ENCODE data around the gene NUP93.

NUP93 gene

DNA sequence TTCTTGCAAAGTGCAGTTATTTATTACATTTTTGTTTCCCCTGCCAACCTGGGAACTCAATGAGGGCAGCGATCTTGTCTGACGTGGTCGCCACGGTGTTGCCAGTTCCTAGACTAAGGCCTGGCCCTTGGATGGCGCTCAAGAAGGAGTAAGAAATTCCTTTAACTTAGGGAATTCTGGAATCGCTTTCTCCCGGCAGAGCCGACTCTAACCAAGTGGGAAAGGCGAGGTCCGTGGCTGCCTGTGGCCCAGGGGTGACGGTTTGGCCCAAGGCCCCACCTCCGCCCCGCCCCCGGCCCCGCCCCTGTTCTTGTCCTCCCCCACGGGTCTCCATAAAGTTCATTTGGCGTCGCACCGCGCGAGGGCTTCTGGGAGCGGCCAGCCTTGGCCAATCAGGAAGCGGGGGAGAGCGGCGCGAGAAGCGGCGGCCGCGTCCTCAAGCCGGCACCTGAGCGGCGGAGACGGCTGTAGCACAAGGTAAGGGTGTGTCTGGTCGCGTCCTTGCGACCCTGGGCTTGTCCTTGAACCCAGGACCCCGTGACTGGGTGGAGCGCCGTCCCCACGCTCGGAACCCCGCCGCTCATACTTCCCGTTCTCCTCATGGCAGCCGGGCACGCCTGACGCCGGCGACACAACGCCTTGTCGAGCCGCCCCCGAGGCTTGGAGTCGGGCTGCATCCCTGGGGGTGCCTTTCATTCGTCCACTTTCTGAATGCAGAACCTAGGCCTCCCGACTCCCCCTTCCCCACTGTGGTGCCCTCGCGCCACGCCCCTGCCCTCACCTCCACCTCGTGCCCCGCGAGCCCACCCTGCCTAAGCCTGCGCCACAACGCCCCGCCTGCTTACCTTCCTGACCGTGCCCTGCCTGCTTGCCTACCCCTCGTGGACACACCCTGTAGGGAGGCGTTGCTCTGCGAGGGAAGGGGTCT is at the start of gene NUP93:
Gene NUP93, plus strand, starts transcription at position 395 of the 928 bp plus-strand sequence. CDS start 18,119 bp downstream, outside the sequence.
- DNase-seq (ENCODE audit: low spot score): peak; percentile 90

DNA sequence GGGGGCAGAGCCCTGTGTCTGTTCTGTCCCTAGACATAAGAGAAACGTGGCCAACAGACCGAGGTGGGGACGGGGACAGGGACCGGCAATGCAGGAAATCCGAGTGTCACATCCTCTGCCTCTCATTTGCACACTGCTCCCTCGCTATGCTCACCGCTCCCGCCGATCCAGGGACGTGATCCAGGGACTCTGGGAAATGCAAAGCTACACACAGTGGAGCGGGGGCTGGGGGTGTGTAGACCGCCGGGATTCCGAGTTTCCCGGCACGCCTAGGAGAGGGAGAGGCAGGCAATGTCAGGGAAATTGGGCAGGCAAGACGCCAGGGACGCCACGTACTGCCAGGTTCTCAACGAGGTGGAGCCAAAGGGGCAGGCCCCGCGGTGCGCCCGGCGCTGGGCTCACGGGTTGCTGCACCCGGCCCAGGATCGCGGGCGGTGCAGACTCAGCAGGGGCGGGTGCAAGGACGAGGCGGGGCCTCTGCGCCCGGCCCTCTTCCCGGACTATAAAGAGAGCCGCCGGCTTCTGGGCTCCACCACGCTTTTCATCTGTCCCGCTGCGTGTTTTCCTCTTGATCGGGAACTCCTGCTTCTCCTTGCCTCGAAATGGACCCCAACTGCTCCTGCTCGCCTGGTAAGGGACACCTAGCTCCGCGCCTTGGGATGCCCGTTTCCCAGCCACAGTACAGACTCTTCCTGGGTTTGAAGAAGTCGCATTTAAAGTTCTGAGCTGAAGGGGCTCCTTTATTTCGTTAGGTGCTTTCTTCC is 47.8 kb upstream of the NUP93 start, which contains the start of gene MT1X:
Gene MT1X, plus strand, starts transcription at position 532 of the 764 bp plus-strand sequence. Its CDS starts 71 bp downstream, at position 603.
- DNase-seq (ENCODE audit: low spot score): peak; percentile 89

DNA sequence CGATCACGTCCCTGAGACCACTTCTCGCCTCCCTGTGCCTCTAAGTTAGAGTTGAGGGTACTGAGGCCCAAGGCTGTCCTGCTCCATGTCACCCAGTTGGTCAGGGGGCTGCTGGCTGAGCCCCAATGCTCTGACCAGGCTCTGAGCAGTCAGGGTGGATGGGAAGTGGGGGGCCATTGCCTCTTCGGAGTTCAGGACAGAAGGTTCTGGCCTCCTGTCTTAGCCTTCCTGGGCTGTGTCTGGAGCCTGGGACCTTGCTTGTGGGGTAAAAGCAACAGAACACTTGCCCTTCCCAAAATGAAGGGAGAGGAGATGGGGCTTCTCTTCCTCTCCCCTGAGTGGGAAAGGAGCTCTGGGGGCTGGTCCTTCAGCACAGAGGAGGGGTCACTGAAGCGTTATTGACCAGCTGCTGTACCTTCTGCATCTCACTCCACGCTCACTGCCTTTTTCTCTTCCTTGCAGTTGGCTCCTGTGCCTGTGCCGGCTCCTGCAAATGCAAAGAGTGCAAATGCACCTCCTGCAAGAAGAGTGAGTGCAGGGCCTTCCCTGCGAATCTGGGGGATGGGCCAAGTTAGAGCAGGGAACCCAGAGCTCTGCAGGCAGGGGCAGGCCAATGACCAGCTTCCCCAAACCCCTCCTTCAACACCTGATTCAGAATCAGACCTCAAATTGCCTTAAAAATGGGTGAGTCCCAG is 47.1 kb upstream of the NUP93 start:
- no peak for DNase-seq (ENCODE audit: low spot score)

DNA sequence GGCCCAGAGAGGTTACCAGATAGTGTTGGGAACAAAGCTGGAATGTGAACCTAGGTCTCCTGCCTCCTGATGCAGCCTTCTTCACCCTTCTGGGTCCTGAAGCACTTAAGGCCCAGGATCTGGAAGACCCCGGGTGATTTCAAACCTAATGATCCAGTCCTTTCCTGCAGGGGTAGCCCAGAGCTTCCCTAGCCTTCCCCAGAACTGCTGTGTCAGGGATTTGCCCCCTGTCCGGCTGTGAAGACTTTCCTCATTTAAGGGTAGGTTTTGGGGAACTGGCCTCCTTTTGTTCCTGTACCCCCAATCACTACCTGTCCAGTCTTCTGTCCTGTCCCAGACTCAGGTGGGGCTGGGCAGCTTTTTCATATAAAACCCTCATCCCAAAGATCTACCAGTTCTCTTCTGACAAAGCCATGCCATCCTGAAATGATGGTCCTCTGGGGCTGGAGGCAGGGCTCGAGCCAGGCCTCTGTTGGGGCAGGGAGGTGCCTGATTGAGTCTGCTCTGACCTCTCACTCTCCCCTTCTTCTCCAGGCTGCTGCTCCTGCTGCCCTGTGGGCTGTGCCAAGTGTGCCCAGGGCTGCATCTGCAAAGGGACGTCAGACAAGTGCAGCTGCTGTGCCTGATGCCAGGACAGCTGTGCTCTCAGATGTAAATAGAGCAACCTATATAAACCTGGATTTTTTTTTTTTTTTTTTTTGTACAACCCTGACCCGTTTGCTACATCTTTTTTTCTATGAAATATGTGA is 46.3 kb upstream of the NUP93 start:
- no peak for DNase-seq (ENCODE audit: low spot score)

DNA sequence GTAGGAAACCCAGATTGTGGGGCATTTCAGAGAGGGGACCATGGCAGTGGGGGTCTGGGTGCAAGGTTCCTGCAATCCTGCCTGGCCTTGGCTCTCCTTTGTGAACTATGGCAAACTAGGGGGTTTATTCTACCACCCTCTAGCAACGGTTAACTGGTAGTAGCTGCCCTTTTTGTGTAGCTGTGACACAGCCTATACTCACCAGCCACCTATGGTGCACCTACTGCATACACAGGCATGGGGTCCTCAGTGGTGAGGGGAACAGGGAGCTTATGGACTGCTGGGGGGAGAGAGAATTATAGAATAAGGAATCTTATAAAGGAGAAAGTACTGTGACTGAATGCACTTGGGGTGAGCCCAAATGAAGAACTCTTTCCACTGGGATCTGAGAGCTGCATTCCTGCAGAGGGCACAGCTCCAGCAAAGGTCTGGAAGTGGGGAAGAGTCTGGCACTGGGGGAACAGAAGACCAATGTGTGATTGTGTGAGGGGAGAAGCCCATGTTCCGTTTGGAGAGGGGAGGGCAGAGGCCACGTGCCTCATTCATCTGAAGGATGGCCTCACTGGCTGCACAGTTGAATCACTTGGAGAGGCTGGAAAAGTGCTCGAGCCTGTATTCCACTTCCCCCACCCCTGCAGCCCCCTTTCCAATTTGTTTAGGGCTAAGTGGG is 45.5 kb upstream of the NUP93 start:
- no peak for DNase-seq (ENCODE audit: low spot score)

DNA sequence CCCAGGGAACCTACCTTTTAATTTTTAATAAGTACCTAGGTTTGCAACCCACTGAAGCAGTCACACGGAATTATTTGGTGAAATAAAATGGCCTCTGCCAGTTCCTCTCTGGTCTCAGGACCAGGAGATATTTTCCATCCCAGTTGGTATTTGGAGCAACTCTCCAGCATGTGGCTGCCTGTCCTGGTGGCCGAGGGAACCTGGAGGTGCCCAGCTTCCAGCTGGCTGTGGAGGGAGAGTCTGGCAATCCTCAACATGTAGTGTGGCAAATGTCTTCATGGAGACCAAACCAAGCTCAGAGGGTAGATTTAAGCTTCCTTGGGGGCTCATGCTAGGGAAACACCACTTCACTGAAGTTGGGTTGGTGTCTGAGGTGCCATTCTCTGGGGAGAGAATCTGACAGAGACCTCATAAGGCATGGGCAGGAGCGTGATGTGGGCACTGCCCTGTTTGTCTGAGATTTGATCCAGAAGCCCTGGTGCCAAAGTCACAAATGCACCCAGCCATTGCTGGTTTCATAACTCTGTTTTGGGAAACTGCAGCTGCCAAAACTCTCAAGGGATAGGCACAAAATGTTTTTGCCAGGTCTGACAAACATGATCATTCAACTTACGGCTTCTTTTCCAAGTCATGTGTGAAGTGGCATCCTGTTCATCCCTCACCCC is 44.9 kb upstream of the NUP93 start:
- no peak for DNase-seq (ENCODE audit: low spot score)

DNA sequence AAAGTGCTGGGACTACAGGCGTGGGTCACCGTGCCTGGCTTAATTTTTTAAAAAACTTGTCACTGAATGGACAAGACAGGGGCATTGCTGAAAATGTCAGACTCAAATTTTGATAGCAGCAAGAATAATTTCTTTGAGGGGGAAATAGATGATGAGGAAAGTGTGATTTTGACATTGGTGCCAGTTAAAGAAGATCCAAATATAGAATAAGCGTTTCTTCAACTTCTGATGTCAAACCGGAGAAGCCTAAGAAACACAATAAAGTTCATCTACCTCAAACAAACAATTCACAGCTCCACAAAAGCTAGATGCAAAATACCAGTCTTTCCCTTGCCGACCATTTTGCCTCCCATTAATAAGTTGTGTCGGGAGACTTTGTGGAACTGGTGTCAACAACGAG is 43.2 kb upstream of the NUP93 start:
- no peak for DNase-seq (ENCODE audit: low spot score)

DNA sequence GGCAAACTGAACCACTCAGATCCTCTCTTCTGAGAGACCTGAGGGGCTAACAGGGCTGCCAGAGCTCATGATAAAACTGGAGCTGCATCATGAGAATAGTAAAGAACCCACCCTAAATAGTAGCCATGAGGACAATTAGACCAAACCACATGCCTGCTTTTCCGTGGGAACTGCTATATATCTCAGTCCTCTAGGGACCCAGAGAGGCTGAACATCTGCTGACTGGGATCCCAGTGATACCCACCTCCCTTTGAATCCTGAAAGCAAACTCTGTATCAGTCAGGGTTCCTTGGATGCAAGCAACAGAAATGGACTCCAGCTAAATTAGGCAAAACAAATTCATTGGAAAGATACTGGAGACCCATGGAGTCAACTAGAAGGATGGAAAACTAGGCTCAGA is 41.2 kb upstream of the NUP93 start:
- no peak for DNase-seq (ENCODE audit: low spot score)

DNA sequence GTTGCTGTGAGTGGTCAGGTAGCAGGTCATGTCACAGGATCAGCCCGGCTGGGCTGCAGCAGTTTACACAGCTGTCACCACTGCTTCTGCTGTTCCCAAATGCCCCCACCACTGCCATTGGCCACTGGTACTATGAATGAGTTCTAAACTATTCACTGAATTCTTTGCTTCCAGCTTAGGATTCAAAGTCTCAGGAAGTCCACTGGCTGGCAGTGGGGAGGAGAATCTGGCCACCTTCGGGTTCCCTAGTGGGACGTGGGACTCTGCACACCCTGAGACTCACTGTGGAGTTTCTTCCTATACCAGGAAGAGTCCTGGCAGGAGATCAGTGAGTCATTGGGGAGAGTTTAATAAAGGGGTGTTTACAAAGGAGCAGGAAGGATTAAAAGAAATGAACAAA is 40.8 kb upstream of the NUP93 start:
- DNase-seq (ENCODE audit: low spot score): no peak

DNA sequence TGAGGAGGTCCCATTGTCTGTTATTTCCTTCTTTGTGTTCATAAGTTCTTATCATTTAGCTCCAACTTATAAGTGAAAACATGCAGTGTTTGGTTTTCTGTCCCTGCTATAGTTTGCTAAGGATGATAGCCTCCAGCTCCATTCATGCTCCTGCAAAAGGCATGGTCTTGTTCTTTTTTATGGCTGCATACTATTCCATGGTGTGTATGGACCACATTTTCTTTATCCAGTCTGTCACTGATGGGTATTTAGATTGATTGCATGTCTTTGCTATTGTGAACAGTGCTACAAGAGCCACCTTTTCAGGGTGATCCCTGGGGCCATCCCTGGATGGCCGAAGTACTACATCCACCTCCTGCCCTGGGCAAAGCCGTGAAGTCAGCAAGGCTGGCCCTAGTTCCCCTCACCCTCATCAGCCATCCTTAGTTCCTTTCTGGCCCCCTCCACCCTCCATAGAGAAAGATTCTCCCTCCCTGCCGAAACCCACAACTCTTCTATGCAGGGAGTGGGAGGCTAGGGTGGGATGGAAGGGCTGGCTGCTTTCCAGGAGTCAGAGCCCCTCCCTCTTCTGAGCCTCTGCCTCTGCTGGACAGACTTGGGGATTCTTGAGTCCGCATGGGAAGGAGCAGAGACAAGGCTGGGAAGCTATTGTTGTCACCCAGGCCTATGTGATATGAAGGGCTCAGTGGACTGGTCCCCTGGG is 39.4 kb upstream of the NUP93 start:
- DNase-seq (ENCODE audit: low spot score): no peak

DNA sequence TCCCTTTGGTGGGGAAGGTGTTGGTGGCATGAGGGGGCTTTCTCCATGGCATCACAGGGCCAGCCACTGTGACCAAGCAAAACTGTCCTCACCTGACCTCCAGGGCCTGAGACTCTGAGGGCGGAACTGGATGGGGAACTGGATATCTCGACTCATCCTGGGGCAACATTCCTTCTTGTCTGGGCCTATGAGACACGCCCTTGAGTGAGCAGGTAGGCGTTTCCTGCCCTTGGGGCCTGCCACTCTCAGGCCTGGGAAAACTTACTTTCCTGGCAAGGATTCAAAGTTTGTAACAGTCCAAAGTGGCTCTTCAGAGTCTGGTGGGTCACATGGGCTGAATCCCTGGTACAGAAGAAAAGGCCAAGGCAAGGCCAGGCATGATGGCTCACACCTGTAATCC is 38.0 kb upstream of the NUP93 start:
- DNase-seq (ENCODE audit: low spot score): peak; percentile 87

DNA sequence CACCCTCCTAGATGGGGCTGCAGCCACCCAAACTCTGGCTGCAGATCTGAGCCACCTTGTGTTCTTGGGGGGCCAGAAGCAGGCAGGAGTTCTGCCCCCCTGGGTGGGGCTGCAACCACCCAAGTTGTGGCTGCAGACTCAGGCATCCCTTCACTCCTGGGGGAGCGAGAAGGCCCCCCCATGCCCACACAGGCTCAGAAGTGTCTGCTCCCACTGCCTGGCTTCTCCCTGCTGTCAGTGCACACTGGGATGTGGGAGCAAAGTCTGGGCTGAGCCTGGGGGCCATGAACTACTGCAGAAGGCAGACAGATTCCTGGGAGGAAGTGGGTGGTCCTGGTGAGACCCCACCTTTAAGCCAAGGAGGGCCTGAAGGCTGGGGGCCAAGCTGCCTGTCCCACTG is 34.7 kb upstream of the NUP93 start:
- no peak for DNase-seq (ENCODE audit: low spot score)

DNA sequence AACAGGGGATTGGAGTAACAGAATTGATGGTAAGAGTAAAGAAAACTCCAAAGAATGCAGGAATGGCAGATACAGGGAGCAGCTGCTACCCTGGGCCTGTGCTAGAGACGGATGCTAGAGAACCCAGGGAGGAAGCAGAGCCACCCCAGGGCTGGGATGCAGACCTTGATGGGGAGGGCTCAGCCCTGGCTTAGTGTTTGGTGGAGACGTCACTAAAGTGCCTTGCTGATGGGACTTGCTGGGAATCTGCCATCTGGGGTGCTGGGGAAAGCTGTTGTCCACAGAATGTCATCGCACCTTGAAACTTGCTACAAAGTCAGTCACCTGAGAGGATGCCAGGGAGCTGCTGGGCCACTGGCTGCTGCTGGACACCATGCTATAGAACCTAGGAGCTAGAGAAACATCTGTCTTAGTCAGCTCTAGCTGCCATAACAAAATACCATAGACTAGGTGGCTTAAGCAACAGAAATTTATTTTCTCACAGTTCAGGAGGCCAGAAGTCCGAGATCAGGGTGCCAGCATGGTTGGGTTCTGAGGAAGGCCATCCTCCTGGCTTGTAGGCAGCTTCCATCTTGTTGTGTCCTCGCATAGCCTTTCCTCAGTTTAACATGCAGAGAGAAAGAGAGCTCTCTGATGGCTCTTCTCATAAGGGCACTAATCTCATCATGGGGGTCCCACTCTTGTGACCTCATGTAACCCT is 32.3 kb upstream of the NUP93 start:
- DNase-seq (ENCODE audit: low spot score): no peak

DNA sequence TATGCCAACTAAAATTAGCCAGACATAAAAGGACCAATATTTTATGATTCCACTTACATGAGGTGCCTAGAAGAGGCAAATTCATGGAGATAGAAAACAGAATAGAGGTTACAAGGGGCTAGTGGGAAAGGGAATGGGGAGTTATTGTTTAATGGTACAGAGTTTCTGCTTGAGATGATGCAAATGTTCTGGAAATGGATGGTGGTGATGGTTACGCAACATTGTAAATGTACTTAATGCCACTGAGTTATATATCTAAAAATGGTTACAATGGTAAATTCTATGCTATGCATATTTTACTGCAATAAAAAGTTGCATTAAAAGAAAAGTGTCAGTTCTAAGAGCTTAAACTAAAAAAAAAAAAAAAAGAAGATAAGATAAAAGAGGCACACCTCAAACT is 29.7 kb upstream of the NUP93 start:
- no peak for DNase-seq (ENCODE audit: low spot score)

DNA sequence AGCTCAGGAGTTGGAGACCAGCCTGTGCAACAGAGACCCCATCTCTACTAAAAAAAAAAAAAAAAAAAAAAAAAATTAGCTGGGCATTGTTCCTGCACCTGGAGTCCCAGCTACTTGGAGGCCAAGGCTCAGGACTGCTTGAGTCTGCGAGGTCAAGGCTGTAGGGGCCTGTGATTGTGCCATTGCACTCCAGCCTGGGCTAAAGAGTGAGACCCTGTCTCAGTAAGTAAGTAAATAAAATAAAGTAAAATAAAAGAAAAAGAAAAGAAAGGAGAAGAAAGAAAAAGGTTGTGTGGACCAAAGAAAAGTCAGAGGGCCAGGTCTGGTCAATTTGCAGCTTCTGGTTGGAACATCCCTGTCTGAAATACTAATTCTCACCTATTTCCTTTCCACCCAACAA is 29.3 kb upstream of the NUP93 start:
- DNase-seq (ENCODE audit: low spot score): no peak

DNA sequence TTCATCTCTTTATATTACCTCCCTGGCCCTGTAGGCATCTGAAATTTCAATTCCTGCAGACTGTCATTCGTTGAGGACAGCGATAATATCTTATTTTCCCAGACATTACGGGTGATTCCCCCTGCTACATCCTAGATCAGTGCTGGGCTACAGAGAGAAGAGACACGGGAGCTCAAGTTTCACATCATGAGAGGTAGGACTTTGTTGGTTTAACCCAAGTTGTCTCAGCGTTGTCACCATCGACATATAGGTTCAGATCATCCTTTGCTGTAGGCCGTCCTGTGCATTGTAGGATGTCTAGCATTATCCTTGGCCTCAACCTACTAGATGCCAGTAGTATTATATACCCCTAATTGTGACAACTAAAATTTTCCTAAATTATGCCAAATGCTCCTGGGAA is 28.4 kb upstream of the NUP93 start:
- no peak for DNase-seq (ENCODE audit: low spot score)

DNA sequence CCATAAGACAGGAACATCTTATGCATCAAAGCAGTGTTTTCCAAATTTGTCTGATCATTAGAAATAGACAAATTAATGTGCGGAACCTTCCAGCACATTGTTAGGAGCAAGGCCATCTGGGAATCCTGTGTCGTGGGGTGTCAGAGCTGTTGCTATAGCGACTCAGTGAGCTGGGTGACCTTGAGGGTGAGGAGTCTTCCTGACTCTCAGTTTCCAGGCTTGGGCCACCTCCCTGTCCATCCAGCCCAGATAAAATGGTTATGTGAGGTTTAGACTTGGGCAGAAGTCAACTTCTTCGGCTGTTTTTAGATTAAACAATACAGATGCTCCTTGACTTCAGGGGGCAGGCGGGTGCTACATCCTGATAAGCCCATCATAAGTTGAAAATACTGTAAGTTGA is 27.1 kb upstream of the NUP93 start:
- no peak for DNase-seq (ENCODE audit: low spot score)

DNA sequence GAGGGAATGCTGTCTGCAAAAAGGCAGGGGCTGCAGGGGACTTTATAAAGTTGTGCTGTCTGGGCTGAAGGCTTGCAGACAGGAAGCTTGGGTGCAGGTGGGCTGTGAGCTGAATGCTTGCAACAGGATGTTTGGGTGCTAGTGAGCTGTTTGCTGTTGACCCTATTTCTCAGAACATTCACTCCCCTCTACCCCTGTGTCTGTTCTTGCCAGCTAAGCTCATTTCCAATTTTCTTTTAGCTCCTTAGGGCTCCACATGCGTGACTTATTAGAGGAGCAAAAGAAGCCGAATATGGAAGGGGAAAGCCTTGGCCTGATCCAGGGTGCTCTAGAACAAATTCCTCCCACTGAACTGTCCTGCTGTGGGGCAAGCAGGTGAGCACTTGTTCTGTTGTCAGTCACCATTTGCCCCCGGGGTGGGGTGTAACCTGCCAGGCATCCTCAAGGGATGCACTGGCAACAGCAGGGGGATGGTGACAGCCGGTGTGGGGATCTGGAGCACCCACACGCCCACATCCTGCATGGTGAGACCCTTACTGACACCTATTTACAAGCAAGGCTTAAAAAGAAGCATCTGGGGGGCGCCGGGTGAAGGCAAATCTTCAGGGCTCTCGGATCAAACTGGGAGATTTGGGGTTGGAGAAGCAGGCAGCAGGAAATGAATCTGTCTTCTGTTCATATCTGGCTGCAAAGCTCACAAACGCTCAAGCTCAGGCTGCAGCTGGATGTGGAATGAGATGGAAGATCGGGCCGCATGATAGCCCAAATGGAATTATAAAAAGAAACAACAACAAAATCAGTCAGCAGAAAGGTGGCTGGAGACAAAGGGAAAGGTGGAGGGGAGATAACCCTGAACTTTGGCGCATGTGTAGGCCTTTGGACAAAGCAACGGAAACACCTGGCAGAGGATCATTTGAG is 21.1 kb upstream of the NUP93 start:
- DNase-seq (ENCODE audit: low spot score): no peak

All from SW480 (cell line).